H9 (cell line): ENCODE measurements around the gene SLC26A2. TPM values are rescaled to one million over a fixed set of nuclear protein-coding genes. Genes with fewer than 3 reads are reported as not detected.

ENCODE experiments used
- DNase-seq: peaks from one replicate; pipeline ENCODE4 v3.0.0-alpha.2; 2017
- H2AFZ ChIP-seq: one replicate; pipeline ENCODE4 v1.6.1; 2013; ENCODE audit warnings: mild to moderate bottlenecking, low read length, control low read depth, moderate library complexity
- H2AK5ac ChIP-seq: 2 replicates; pipeline ENCODE4 v1.6.1; 2013; ENCODE audit warnings: low read length, control low read depth, mixed read lengths; ENCODE audit not compliant: insufficient read length
- H2BK120ac ChIP-seq: one replicate; pipeline ENCODE4 v1.6.1; 2013; ENCODE audit warnings: low read depth, mild to moderate bottlenecking, low read length, control low read depth, inconsistent platforms; ENCODE audit not compliant: poor library complexity, severe bottlenecking
- H2BK12ac ChIP-seq: 2 replicates; pipeline ENCODE4 v1.6.1; 2013; ENCODE audit warnings: low read length, control low read depth, mixed read lengths, low read depth; ENCODE audit not compliant: insufficient read length
- H2BK15ac ChIP-seq: 2 replicates; pipeline ENCODE4 v1.6.1; 2013; ENCODE audit warnings: low read depth, low read length, control low read depth
- H2BK20ac ChIP-seq: one replicate; pipeline ENCODE4 v1.6.1; 2013; ENCODE audit warnings: low read depth, mild to moderate bottlenecking, low read length, control low read depth, inconsistent platforms; ENCODE audit not compliant: poor library complexity, severe bottlenecking
- H2BK5ac ChIP-seq: 2 replicates; pipeline ENCODE4 v1.6.1; 2013; ENCODE audit warnings: low read length, control low read depth, mixed read lengths; ENCODE audit not compliant: insufficient read length
- H3K14ac ChIP-seq: 2 replicates; pipeline ENCODE4 v1.6.1; 2013; ENCODE audit warnings: low read length, control low read depth; ENCODE audit not compliant: insufficient read depth
- H3K18ac ChIP-seq: 2 replicates; pipeline ENCODE4 v1.6.1; 2013; ENCODE audit warnings: low read depth, mild to moderate bottlenecking, mixed read lengths, low read length, control low read depth; ENCODE audit not compliant: insufficient read length
- H3K23ac ChIP-seq: 2 replicates; pipeline ENCODE4 v1.6.1; 2013; ENCODE audit warnings: low read length, control low read depth, mixed read lengths, low read depth; ENCODE audit not compliant: insufficient read length
- H3K23me2 ChIP-seq: 2 replicates; pipeline ENCODE4 v1.6.1; 2013; ENCODE audit warnings: low read depth, mild to moderate bottlenecking, mixed read lengths, low read length, control low read depth; ENCODE audit not compliant: insufficient read length, poor library complexity, severe bottlenecking
- H3K27ac ChIP-seq: 2 replicates; pipeline ENCODE4 v1.5.1; 2013; ENCODE audit warnings: low read length, control low read depth, mixed read lengths, low read depth; ENCODE audit not compliant: insufficient read length
- H3K27me3 ChIP-seq: 2 replicates; pipeline ENCODE4 v1.6.1; 2013; ENCODE audit warnings: low read length, control low read depth, inconsistent platforms; ENCODE audit not compliant: insufficient read depth
- H3K4ac ChIP-seq: 2 replicates; pipeline ENCODE4 v1.6.1; 2013; ENCODE audit warnings: low read depth, mild to moderate bottlenecking, control low read depth, inconsistent platforms, low read length, moderate library complexity
- H3K4me1 ChIP-seq: 2 replicates; pipeline ENCODE4 v1.6.1; 2013; ENCODE audit warnings: low read length, control low read depth, inconsistent platforms; ENCODE audit not compliant: insufficient read depth
- H3K4me2 ChIP-seq: 2 replicates; pipeline ENCODE4 v1.6.1; 2013; ENCODE audit warnings: low read length, control low read depth, mixed read lengths; ENCODE audit not compliant: insufficient read length, insufficient read depth
- H3K56ac ChIP-seq: 2 replicates; pipeline ENCODE4 v1.6.1; 2013; ENCODE audit warnings: low read depth, mild to moderate bottlenecking, mixed read lengths, low read length, control low read depth; ENCODE audit not compliant: insufficient read length
- H3K79me1 ChIP-seq: 2 replicates; pipeline ENCODE4 v1.6.1; 2013; ENCODE audit warnings: low read depth, mild to moderate bottlenecking, moderate library complexity, low read length, control low read depth, inconsistent platforms; ENCODE audit not compliant: insufficient read depth, poor library complexity, severe bottlenecking
- H3K79me2 ChIP-seq: 2 replicates; pipeline ENCODE4 v1.6.1; 2013; ENCODE audit warnings: low read length, control low read depth, inconsistent platforms; ENCODE audit not compliant: insufficient read depth
- H3K9ac ChIP-seq: 2 replicates; pipeline ENCODE4 v1.6.1; 2013; ENCODE audit warnings: low read length, control low read depth, mixed read lengths; ENCODE audit not compliant: insufficient read length; ENCODE audit errors: extremely low read depth
- H3K9me3 ChIP-seq: one replicate; pipeline ENCODE4 v1.6.1; 2013; ENCODE audit warnings: low read depth, low read length, inconsistent platforms; ENCODE audit not compliant: control insufficient read depth
- H3T11ph ChIP-seq: one replicate; pipeline ENCODE4 v1.6.1; 2013; ENCODE audit warnings: mild to moderate bottlenecking, low read length, control low read depth, inconsistent platforms
- H4K20me1 ChIP-seq: one replicate; pipeline ENCODE4 v1.6.1; 2013; ENCODE audit not compliant: control insufficient read depth, insufficient read length, insufficient read depth
- H4K5ac ChIP-seq: 2 replicates; pipeline ENCODE4 v1.6.1; 2013; ENCODE audit warnings: low read depth, mild to moderate bottlenecking, mixed read lengths, low read length, control low read depth; ENCODE audit not compliant: insufficient read length
- H4K8ac ChIP-seq: replicated peaks from 2 replicates; pipeline ENCODE4 v1.6.1; 2013; ENCODE audit warnings: low read length, control low read depth, mixed read lengths, low read depth; ENCODE audit not compliant: insufficient read length
- H4K91ac ChIP-seq: 2 replicates; pipeline ENCODE4 v1.6.1; 2013; ENCODE audit warnings: low read depth, mild to moderate bottlenecking, moderate library complexity, mixed read lengths, low read length, control low read depth; ENCODE audit not compliant: insufficient read length
- H3K27ac Mint-ChIP-seq, 3 experiments: 2 replicates in 2 of 3; 3 replicates in 1 of 3; pipeline ENCODE4 v1.8.0; 2020 to 2021; ENCODE audit warnings: mixed read lengths in 3 of 3, mild to moderate bottlenecking in 1 of 3, moderate library complexity in 1 of 3
- H3K27me3 Mint-ChIP-seq: 2 replicates; pipeline ENCODE4 v1.8.0; 2021; ENCODE audit warnings: low read depth, mild to moderate bottlenecking, moderate library complexity, mixed read lengths
- H3K36me3 Mint-ChIP-seq, 3 experiments: 2 replicates in 2 of 3; 3 replicates in 1 of 3; pipeline ENCODE4 v1.8.0; 2020 to 2021; ENCODE audit warnings: low read depth in 3 of 3, mixed read lengths in 3 of 3; ENCODE audit not compliant: insufficient read depth in 1 of 3
- H3K4me1 Mint-ChIP-seq, 2 experiments: 2 replicates each; pipeline ENCODE4 v1.8.0; 2020; ENCODE audit warnings: mixed read lengths in 2 of 2
- H3K4me3 Mint-ChIP-seq, 2 experiments: 2 replicates in 1 of 2; 3 replicates in 1 of 2; pipeline ENCODE4 v1.8.0; 2020 to 2021; ENCODE audit warnings: mild to moderate bottlenecking in 2 of 2, mixed read lengths in 2 of 2, moderate library complexity in 1 of 2
- H3K9me3 Mint-ChIP-seq, 2 experiments: 2 replicates in 1 of 2; 3 replicates in 1 of 2; pipeline ENCODE4 v1.8.0; 2020; ENCODE audit warnings: mild to moderate bottlenecking in 2 of 2, mixed read lengths in 2 of 2, moderate library complexity in 1 of 2
- WGBS: extraction: QIAGEN DNeasy Blood & Tissue Kit; methylation state at CpG from one replicate; pipeline ENCODE4 v1.1.7; 2013; ENCODE audit warnings: missing lambda C conversion rate, low lambda C conversion rate, mixed read lengths; ENCODE audit not compliant: insufficient read length; ENCODE audit errors: extremely low coverage; 5-methylcytosine and 5-hydroxymethylcytosine counted together
- total RNA-seq: library from RNA; stranded (reverse); gene quantifications from 2 replicates; pipeline ENCODE4 v1.2.1, GENCODE V29; 2021
- TF ChIP-seq, protein P1 (sequence below): fragments of 200-600 bp; sonication (generic); conservative IDR thresholded peaks from 3 replicates; pipeline ENCODE4 v1.8.0; 2021; ENCODE audit warnings: antibody characterized with exemption, mild to moderate bottlenecking

The SLC26A2 gene
- total RNA-seq, 1 experiment from 2014 or later = 5.9 TPM

DNA sequence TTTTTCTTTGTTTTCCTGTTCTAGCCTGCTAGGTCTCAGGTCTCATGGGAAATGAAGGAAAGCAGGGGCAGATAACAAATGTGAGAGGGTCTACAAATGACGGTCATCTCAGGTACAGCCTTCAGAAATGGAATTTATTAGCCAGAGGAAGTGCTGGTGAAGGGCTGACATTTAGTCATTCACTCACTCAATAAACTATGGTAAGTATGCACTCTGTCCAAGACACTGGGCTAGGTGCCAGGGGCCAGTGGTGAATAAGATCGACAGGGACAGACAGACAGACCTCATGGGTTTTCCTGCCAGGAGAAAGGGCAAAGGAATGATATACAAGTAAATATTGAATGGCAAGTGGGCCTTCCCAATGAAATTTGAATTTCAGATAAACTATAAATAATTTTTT is 22.3 kb upstream of the SLC26A2 start:
- Histone ChIP-seq H3K56ac (no peak overlapping the region), H3K14ac (no peak overlapping the region), H3T11ph (no peak overlapping the region), H3K79me1 (no peaks in the 10 kb centered on the region), H3K4me2 (no peak overlapping the region), H4K20me1 (no peaks in the 10 kb centered on the region), H2AK5ac (no peak overlapping the region), H3K9me3 (no peaks in the 10 kb centered on the region), H3K23me2 (no peaks in the 10 kb centered on the region), H2BK5ac (no peak overlapping the region), H3K23ac (no peak overlapping the region), H3K4me1 (no peaks in the 10 kb centered on the region), H2BK15ac (no peak overlapping the region), H2BK12ac (no peak overlapping the region), H3K18ac (no peak overlapping the region), H4K91ac (no peak overlapping the region), H2BK20ac (no peak overlapping the region), H2BK120ac (no peak overlapping the region), H4K5ac (no peak overlapping the region), H3K4ac (no peak overlapping the region), H3K9ac (no peak overlapping the region), H3K79me2 (no peaks in the 10 kb centered on the region), H4K8ac (no peak overlapping the region), H3K27me3 (no peaks in the 10 kb centered on the region), H3K27ac (no peak overlapping the region), H2AFZ (no peak overlapping the region)
- peaks cover 8 to 14% of the 10 kb centered on the region in 2 experiments for H3K4me1 Mint-ChIP-seq
- H3K27me3 Mint-ChIP-seq = peaks cover 9% of the 10 kb centered on the region
- no CpG with 5 or more reads among the region's 2 CpGs for WGBS
- no peaks in the 10 kb centered on the region for H3K36me3 Mint-ChIP-seq
- TF ChIP-seq, protein P1, sequence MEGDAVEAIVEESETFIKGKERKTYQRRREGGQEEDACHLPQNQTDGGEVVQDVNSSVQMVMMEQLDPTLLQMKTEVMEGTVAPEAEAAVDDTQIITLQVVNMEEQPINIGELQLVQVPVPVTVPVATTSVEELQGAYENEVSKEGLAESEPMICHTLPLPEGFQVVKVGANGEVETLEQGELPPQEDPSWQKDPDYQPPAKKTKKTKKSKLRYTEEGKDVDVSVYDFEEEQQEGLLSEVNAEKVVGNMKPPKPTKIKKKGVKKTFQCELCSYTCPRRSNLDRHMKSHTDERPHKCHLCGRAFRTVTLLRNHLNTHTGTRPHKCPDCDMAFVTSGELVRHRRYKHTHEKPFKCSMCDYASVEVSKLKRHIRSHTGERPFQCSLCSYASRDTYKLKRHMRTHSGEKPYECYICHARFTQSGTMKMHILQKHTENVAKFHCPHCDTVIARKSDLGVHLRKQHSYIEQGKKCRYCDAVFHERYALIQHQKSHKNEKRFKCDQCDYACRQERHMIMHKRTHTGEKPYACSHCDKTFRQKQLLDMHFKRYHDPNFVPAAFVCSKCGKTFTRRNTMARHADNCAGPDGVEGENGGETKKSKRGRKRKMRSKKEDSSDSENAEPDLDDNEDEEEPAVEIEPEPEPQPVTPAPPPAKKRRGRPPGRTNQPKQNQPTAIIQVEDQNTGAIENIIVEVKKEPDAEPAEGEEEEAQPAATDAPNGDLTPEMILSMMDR = no peak
- DNase-seq = no peak
- H3K9me3 Mint-ChIP-seq = no peaks in the 10 kb centered on the region
- no peak overlapping the region for H3K27ac Mint-ChIP-seq
- no peak overlapping the region for H3K4me3 Mint-ChIP-seq
